GM23338 (cell line): ENCODE results near the gene ATF4. TPM values are rescaled to one million over a fixed set of nuclear protein-coding genes. Genes with fewer than 3 reads are reported as not detected.

Experiments
- ATAC-seq: fragments of 200-7000 bp; cut with Tn5 transposase; 3 replicates; pipeline ENCODE4 v1.9.1; 2020
- DNase-seq: peaks from one replicate; pipeline ENCODE4 v3.0.0-alpha.2; 2015; ENCODE audit warnings: low spot score
- H2AFZ ChIP-seq: fragments of 200-600 bp; sonication (generic); 2 replicates; pipeline ENCODE4 v1.8.0; 2016; ENCODE audit warnings: antibody characterized with exemption, mild to moderate bottlenecking, moderate library complexity
- H3F3A ChIP-seq: fragments of 200-600 bp; sonication (generic); replicated peaks from 2 replicates; pipeline ENCODE4 v1.8.0; 2017; ENCODE audit warnings: antibody characterized with exemption, mixed run types, low read depth
- H3K27ac ChIP-seq: fragments of 200-600 bp; sonication (generic); 2 replicates; pipeline ENCODE4 v1.6.1; 2016; ENCODE audit warnings: low read depth
- H3K27me3 ChIP-seq: fragments of 200-600 bp; sonication (generic); 2 replicates; pipeline ENCODE4 v1.8.0; 2016; ENCODE audit warnings: mild to moderate bottlenecking, mixed run types, moderate library complexity; ENCODE audit not compliant: insufficient read depth
- H3K36me3 ChIP-seq: fragments of 200-600 bp; sonication (generic); 2 replicates; pipeline ENCODE4 v1.8.0; 2016; ENCODE audit warnings: mild to moderate bottlenecking; ENCODE audit not compliant: insufficient read depth
- H3K4me1 ChIP-seq: fragments of 200-600 bp; sonication (generic); 2 replicates; pipeline ENCODE4 v1.8.0; 2016; ENCODE audit warnings: mild to moderate bottlenecking, moderate library complexity; ENCODE audit not compliant: insufficient read depth
- H3K4me2 ChIP-seq: fragments of 200-600 bp; sonication (generic); 2 replicates; pipeline ENCODE4 v1.7.1; 2017; ENCODE audit warnings: mixed run types
- H3K4me3 ChIP-seq: fragments of 200-600 bp; sonication (generic); 2 replicates; pipeline ENCODE4 v1.6.1; 2016; ENCODE audit warnings: mixed run types
- H3K79me2 ChIP-seq: fragments of 200-600 bp; sonication (generic); replicated peaks from 2 replicates; pipeline ENCODE4 v1.8.0; 2017; ENCODE audit warnings: mild to moderate bottlenecking; ENCODE audit not compliant: insufficient read depth
- H3K9me2 ChIP-seq: fragments of 200-600 bp; sonication (generic); 2 replicates; pipeline ENCODE4 v1.8.0; 2017; ENCODE audit not compliant: insufficient read depth
- H4K20me1 ChIP-seq: fragments of 200-600 bp; sonication (generic); replicated peaks from 2 replicates; pipeline ENCODE4 v1.8.0; 2017; ENCODE audit warnings: mild to moderate bottlenecking; ENCODE audit not compliant: insufficient read depth
- H3K27ac Mint-ChIP-seq: 2 replicates; pipeline ENCODE4 v1.8.0; 2020; ENCODE audit warnings: inconsistent platforms, mild to moderate bottlenecking, moderate library complexity, mixed read lengths
- H3K27me3 Mint-ChIP-seq: 3 replicates; pipeline ENCODE4 v1.8.0; 2022; ENCODE audit warnings: low read depth, mild to moderate bottlenecking, moderate library complexity, mixed read lengths, inconsistent platforms; ENCODE audit not compliant: insufficient read depth, poor library complexity
- H3K36me3 Mint-ChIP-seq: 3 replicates; pipeline ENCODE4 v1.8.0; 2021; ENCODE audit warnings: low read depth, mild to moderate bottlenecking, inconsistent platforms, moderate library complexity, mixed read lengths
- H3K4me1 Mint-ChIP-seq: 3 replicates; pipeline ENCODE4 v1.8.0; 2020; ENCODE audit warnings: mild to moderate bottlenecking, inconsistent platforms, mixed read lengths
- H3K4me3 Mint-ChIP-seq: 3 replicates; pipeline ENCODE4 v1.8.0; 2021; ENCODE audit warnings: moderate library complexity, mild to moderate bottlenecking, inconsistent platforms, mixed read lengths
- H3K9me3 Mint-ChIP-seq: 3 replicates; pipeline ENCODE4 v1.8.0; 2020; ENCODE audit warnings: moderate library complexity, mild to moderate bottlenecking, inconsistent platforms, mixed read lengths
- CREB1 ChIP-seq: fragments of 250-450 bp; sonication (Bioruptor Pico); IDR thresholded peaks from 2 replicates; pipeline ENCODE4 v1.5.0; 2020; ENCODE audit warnings: low read depth, mild to moderate bottlenecking, moderate library complexity
- EZH2 ChIP-seq: fragments of 200-600 bp; sonication (generic); IDR thresholded peaks from one replicate; pipeline ENCODE4 v1.8.0; 2017; ENCODE audit warnings: antibody characterized with exemption, mild to moderate bottlenecking, low read depth; ENCODE audit not compliant: unreplicated experiment
- EZH2phosphoT487 ChIP-seq: fragments of 200-600 bp; sonication (generic); IDR thresholded peaks from one replicate; pipeline ENCODE4 v1.8.1; 2018; ENCODE audit warnings: antibody characterized with exemption; ENCODE audit not compliant: unreplicated experiment
- JUNB ChIP-seq: IDR thresholded peaks from one replicate; pipeline ENCODE4 v1.6.1; 2016; ENCODE audit warnings: antibody characterized with exemption; ENCODE audit not compliant: unreplicated experiment
- NANOG ChIP-seq: IDR thresholded peaks from 2 replicates; pipeline ENCODE4 v1.6.1; 2016; ENCODE audit warnings: antibody characterized with exemption, borderline replicate concordance
- POLR2AphosphoS5 ChIP-seq: IDR thresholded peaks from 2 replicates; pipeline ENCODE4 v1.6.1; 2016; ENCODE audit warnings: antibody characterized with exemption, low read depth
- STAT1 ChIP-seq: IDR thresholded peaks from one replicate; pipeline ENCODE4 v1.6.1; 2016; ENCODE audit warnings: antibody characterized with exemption; ENCODE audit not compliant: unreplicated experiment
- ZNF114 ChIP-seq: fragments of 250-450 bp; sonication (Bioruptor Pico); IDR thresholded peaks from 2 replicates; pipeline ENCODE4 v1.5.0; 2020; ENCODE audit warnings: mild to moderate bottlenecking, moderate library complexity
- ZNF331 ChIP-seq: fragments of 250-450 bp; sonication (Bioruptor Pico); IDR thresholded peaks from 2 replicates; pipeline ENCODE4 v1.5.0; 2020; ENCODE audit warnings: low read depth, mild to moderate bottlenecking, moderate library complexity
- polyA plus RNA-seq: library from polyadenylated mRNA; unstranded; fragments of >200 nt; fragmentation: Nextera tagmentation; extraction: Ambion mirVana; gene quantifications from 2 replicates; pipeline ENCODE4 v1.2.1, GENCODE V29; 2016
- total RNA-seq: library from RNA; depleted of rRNA; stranded (reverse); fragments of >200 nt; shearing (Covaris generic); gene quantifications from 2 replicates; pipeline ENCODE4 v1.2.3, GENCODE V29; 2014
- TF ChIP-seq, protein P1 (sequence below): IDR thresholded peaks from one replicate; pipeline ENCODE4 v1.6.1; 2018; ENCODE audit warnings: antibody characterized with exemption; ENCODE audit not compliant: unreplicated experiment
- TF ChIP-seq, protein P2 (sequence below): IDR thresholded peaks from 2 replicates; pipeline ENCODE4 v1.6.1; 2016; ENCODE audit warnings: antibody characterized with exemption
- TF ChIP-seq, protein P3 (sequence below): fragments of 250-450 bp; sonication (Bioruptor Pico); IDR thresholded peaks from 2 replicates; pipeline ENCODE4 v1.5.0; 2020; ENCODE audit warnings: mild to moderate bottlenecking, moderate library complexity

Gene ATF4
- total and polyA plus RNA-seq, 2 experiments from 2014 or later = 446 to 553 TPM

DNA sequence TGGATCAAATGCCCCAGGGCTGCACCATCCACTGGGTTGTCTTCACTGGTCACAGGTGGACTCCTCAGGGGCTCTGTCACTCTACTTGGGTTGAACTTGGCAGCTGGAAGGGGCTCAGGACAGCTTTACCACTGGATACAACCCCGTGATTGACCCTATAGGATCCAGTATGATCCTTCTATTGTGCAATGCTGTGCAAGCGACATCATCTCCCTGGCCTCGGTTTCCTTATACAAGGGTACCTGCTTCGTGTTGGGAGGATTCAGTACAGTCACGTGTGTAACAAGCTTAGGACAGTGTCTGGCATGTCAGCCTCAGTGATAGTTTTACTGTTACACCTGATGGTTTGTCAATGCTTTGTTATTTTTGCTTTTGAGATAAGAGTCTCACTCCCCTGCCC lies 38.8 kb upstream of the ATF4 start:
- H4K20me1 ChIP-seq = peaks cover 7% of the 10 kb centered on the region; the same call in 1 of the 2 replicates

More for the DNA sequence above, 38.8 kb upstream of the ATF4 start:
- no peaks in the 10 kb centered on the region for H3K9me2 ChIP-seq
- H3K27ac ChIP-seq = no peak overlapping the region
- Mint-ChIP-seq H3K4me1 (peaks cover 3% of the 10 kb centered on the region; the same call in 2 of the 3 replicates), H3K36me3 (no peaks in the 10 kb centered on the region), H3K4me3 (no peak overlapping the region), H3K27me3 (no peaks in the 10 kb centered on the region), H3K27ac (no peak overlapping the region), H3K9me3 (no peaks in the 10 kb centered on the region)
- no peak for TF ChIP-seq STAT1
- no peak for TF ChIP-seq EZH2
- no peak for TF ChIP-seq JUNB
- TF ChIP-seq CREB1 (CRISPR knock-in tag) = no peak
- no peak for TF ChIP-seq ZNF331
- TF ChIP-seq POLR2AphosphoS5 = no peak
- TF ChIP-seq, protein P1, sequence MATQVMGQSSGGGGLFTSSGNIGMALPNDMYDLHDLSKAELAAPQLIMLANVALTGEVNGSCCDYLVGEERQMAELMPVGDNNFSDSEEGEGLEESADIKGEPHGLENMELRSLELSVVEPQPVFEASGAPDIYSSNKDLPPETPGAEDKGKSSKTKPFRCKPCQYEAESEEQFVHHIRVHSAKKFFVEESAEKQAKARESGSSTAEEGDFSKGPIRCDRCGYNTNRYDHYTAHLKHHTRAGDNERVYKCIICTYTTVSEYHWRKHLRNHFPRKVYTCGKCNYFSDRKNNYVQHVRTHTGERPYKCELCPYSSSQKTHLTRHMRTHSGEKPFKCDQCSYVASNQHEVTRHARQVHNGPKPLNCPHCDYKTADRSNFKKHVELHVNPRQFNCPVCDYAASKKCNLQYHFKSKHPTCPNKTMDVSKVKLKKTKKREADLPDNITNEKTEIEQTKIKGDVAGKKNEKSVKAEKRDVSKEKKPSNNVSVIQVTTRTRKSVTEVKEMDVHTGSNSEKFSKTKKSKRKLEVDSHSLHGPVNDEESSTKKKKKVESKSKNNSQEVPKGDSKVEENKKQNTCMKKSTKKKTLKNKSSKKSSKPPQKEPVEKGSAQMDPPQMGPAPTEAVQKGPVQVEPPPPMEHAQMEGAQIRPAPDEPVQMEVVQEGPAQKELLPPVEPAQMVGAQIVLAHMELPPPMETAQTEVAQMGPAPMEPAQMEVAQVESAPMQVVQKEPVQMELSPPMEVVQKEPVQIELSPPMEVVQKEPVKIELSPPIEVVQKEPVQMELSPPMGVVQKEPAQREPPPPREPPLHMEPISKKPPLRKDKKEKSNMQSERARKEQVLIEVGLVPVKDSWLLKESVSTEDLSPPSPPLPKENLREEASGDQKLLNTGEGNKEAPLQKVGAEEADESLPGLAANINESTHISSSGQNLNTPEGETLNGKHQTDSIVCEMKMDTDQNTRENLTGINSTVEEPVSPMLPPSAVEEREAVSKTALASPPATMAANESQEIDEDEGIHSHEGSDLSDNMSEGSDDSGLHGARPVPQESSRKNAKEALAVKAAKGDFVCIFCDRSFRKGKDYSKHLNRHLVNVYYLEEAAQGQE = no peak
- no peak for TF ChIP-seq NANOG
- TF ChIP-seq ZNF114 (CRISPR knock-in tag) = no peak
- TF ChIP-seq, protein P2, sequence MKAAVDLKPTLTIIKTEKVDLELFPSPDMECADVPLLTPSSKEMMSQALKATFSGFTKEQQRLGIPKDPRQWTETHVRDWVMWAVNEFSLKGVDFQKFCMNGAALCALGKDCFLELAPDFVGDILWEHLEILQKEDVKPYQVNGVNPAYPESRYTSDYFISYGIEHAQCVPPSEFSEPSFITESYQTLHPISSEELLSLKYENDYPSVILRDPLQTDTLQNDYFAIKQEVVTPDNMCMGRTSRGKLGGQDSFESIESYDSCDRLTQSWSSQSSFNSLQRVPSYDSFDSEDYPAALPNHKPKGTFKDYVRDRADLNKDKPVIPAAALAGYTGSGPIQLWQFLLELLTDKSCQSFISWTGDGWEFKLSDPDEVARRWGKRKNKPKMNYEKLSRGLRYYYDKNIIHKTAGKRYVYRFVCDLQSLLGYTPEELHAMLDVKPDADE = no peak
- TF ChIP-seq, protein P3, sequence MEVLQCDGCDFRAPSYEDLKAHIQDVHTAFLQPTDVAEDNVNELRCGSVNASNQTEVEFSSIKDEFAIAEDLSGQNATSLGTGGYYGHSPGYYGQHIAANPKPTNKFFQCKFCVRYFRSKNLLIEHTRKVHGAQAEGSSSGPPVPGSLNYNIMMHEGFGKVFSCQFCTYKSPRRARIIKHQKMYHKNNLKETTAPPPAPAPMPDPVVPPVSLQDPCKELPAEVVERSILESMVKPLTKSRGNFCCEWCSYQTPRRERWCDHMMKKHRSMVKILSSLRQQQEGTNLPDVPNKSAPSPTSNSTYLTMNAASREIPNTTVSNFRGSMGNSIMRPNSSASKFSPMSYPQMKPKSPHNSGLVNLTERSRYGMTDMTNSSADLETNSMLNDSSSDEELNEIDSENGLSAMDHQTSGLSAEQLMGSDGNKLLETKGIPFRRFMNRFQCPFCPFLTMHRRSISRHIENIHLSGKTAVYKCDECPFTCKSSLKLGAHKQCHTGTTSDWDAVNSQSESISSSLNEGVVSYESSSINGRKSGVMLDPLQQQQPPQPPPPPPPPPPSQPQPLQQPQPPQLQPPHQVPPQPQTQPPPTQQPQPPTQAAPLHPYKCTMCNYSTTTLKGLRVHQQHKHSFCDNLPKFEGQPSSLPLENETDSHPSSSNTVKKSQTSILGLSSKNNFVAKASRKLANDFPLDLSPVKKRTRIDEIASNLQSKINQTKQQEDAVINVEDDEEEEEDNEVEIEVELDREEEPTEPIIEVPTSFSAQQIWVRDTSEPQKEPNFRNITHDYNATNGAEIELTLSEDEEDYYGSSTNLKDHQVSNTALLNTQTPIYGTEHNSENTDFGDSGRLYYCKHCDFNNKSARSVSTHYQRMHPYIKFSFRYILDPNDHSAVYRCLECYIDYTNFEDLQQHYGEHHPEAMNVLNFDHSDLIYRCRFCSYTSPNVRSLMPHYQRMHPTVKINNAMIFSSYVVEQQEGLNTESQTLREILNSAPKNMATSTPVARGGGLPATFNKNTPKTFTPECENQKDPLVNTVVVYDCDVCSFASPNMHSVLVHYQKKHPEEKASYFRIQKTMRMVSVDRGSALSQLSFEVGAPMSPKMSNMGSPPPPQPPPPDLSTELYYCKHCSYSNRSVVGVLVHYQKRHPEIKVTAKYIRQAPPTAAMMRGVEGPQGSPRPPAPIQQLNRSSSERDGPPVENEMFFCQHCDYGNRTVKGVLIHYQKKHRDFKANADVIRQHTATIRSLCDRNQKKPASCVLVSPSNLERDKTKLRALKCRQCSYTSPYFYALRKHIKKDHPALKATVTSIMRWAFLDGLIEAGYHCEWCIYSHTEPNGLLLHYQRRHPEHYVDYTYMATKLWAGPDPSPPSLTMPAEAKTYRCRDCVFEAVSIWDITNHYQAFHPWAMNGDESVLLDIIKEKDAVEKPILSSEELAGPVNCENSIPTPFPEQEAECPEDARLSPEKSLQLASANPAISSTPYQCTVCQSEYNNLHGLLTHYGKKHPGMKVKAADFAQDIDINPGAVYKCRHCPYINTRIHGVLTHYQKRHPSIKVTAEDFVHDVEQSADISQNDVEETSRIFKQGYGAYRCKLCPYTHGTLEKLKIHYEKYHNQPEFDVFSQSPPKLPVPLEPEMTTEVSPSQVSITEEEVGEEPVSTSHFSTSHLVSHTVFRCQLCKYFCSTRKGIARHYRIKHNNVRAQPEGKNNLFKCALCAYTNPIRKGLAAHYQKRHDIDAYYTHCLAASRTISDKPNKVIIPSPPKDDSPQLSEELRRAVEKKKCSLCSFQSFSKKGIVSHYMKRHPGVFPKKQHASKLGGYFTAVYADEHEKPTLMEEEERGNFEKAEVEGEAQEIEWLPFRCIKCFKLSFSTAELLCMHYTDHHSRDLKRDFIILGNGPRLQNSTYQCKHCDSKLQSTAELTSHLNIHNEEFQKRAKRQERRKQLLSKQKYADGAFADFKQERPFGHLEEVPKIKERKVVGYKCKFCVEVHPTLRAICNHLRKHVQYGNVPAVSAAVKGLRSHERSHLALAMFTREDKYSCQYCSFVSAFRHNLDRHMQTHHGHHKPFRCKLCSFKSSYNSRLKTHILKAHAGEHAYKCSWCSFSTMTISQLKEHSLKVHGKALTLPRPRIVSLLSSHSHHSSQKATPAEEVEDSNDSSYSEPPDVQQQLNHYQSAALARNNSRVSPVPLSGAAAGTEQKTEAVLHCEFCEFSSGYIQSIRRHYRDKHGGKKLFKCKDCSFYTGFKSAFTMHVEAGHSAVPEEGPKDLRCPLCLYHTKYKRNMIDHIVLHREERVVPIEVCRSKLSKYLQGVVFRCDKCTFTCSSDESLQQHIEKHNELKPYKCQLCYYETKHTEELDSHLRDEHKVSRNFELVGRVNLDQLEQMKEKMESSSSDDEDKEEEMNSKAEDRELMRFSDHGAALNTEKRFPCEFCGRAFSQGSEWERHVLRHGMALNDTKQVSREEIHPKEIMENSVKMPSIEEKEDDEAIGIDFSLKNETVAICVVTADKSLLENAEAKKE (CRISPR knock-in tag) = no peak
- TF ChIP-seq EZH2phosphoT487 = no peak
- ATAC-seq (no peak), DNase-seq (no peak)
- no peak overlapping the region for H2AFZ ChIP-seq
- H3F3A ChIP-seq = no peaks in the 10 kb centered on the region
- no peak overlapping the region for H3K4me3 ChIP-seq
- H3K27me3 ChIP-seq = no peaks in the 10 kb centered on the region
- H3K4me1 ChIP-seq = no peaks in the 10 kb centered on the region
- no peak overlapping the region for H3K4me2 ChIP-seq
- no peaks in the 10 kb centered on the region for H3K36me3 ChIP-seq
- no peaks in the 10 kb centered on the region for H3K79me2 ChIP-seq
